ENCODE measurements around the gene WDFY3.

- TF ChIP-seq CTCF (conservative IDR thresholded peaks at IDR 0.05; ENCODE audit: low read length) = no peak
- TF ChIP-seq EZH2phosphoT487 (IDR thresholded peaks at IDR 0.05; ENCODE audit: borderline replicate concordance) = no peak
Observed at GRCh38 chr4:84825701-84826341, 140.7 kb downstream of the WDFY3 start.
